ENCODE results near the gene FSIP1. TPM values are rescaled to one million over a fixed set of nuclear protein-coding genes. Genes with fewer than 3 reads are reported as not detected.

FSIP1 gene
- total RNA-seq, 6 donors from 2014 or later: 0.26 to 3.2 (median 0.79) TPM; not detected in 2

DNA sequence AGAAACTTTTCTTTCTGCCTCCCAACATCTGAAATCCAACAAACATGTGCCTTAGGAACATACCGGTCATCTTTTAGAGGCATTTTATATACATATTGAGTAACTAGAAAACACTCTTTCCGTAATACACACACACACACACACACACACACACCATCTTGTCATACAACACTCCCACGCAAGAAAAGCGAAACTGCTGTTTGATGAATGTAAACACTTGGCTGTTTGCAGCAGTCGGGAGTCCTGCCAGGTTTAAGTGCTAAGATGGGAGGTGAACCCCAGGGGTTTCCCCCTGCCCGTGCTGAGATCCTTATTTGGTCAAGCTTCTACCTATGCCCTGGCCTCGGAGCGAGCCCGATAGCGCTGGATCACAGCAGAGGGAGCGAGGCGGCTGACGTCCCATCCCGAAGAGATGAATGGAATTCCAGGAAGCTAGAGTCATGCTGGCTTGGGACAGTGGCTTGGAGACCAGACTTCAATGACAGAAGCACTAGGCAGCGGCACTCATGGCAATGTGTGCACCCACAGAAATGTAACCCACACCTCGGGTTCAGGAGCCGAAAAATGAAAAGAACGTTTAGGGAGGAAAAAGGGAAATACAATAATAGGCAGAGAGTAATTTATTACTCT is 203.0 kb downstream of the FSIP1 start:
- H3K27ac ChIP-seq: peak overlapping the region; percentile 79 to 91 (median 88)
- no peaks in the 10 kb centered on the region for H3K27me3 ChIP-seq
- peak overlapping the region in 3 of 4 donors; percentile 39 to 61 (median 53) for H3K4me3 ChIP-seq
- 13 to 18% methylated on average over 13 to 18 of the region's 18 CpGs for WGBS, 2 donors
- no peaks in the 10 kb centered on the region for H3K9me3 ChIP-seq
- H3K4me1 ChIP-seq: peaks cover 7 to 33% (median 25%) of the 10 kb centered on the region in 4 donors
- peaks cover 0 to 27% (median 5%) of the 10 kb centered on the region in 4 donors for H3K36me3 ChIP-seq
- DNase-seq (peak; percentile 50 to 74), ATAC-seq (ENCODE audit: low FRiP score in 2 of 2) (peak; percentile 44 to 58)
- TF ChIP-seq CTCF (IDR thresholded peaks at IDR 0.05) (no peak), EP300 (IDR thresholded peaks at IDR 0.05) (peak in 1 of 4 donors; percentile 14), POLR2AphosphoS5 (IDR thresholded peaks at IDR 0.05) (peak; percentile 40 to 66)

DNA sequence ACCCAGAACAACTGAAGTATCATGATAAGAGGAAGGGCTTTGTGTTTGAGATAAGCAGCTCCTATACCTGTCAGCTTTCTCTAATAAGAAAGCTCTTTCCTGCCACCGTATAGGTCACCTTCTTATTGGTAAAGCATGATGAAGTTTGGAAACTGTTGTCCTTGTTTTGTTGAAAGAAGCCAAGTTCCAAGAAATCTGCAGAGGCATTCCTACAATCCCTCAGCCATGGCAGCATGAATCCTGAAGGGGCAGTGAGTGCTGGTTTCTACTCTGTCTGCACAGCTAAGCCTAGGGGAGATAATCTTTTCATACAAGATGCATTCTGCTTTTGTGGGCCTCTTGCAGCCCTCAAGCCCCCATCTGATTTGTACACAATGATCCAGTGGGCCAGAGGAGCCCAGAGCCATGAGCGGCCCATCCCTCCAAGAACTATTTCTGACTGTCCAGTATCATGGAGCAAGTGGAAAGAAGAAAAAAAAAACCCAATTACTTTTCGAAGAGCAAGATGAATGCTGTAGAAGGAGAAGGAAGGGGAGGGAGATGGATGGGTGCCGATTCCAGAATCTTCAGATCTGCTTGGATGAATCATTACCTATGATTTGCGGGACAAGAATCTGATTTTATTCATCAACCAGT is 203.7 kb downstream of the FSIP1 start:
- Histone ChIP-seq H3K36me3 (peaks cover 0 to 20% (median 4%) of the 10 kb centered on the region in 4 donors), H3K27ac (peak overlapping the region; percentile 79 to 91 (median 88)), H3K4me3 (peak overlapping the region in 2 of 4 donors; percentile 53 to 61), H3K9me3 (no peaks in the 10 kb centered on the region), H3K27me3 (no peaks in the 10 kb centered on the region), H3K4me1 (peaks cover 7 to 32% (median 25%) of the 10 kb centered on the region in 4 donors)
- TF ChIP-seq POLR2AphosphoS5 (IDR thresholded peaks at IDR 0.05): no peak
- TF ChIP-seq CTCF (IDR thresholded peaks at IDR 0.05): no peak
- no peak for TF ChIP-seq POLR2A (IDR thresholded peaks at IDR 0.05)
- no peak for TF ChIP-seq EP300 (IDR thresholded peaks at IDR 0.05)
- ATAC-seq (ENCODE audit: low FRiP score in 2 of 2): no peak
- 54 to 59% methylated on average over 5 of the region's 5 CpGs for WGBS, 2 donors
- DNase-seq: no peak

DNA sequence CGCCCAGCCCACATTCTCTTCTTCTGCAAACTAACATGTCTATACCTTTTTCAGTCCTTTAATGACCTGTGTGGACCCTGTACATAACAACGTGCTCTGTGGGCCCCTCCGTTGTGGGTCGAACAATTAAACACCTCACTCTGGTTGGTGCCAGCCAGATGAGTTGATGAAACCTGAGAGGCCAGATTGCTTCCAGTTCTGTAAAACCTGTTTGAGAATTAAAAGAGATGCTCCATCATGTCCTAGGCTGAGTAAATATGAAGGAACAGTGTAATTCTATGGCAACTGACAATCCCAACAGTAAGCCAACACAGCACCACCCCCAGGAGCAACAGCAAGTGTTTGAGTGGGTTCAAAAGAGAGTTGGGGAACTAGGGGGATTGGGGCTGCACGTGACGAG is 207.5 kb downstream of the FSIP1 start:
- Histone ChIP-seq H3K4me1 (peaks cover 7 to 14% (median 10%) of the 10 kb centered on the region in 4 donors), H3K27ac (no peak overlapping the region), H3K36me3 (no peaks in the 10 kb centered on the region), H3K9me3 (no peaks in the 10 kb centered on the region), H3K4me3 (no peak overlapping the region), H3K27me3 (no peaks in the 10 kb centered on the region)
- TF ChIP-seq POLR2AphosphoS5 (IDR thresholded peaks at IDR 0.05): no peak
- TF ChIP-seq EP300 (IDR thresholded peaks at IDR 0.05): no peak
- no peak for TF ChIP-seq CTCF (IDR thresholded peaks at IDR 0.05)
- no peak for TF ChIP-seq POLR2A (IDR thresholded peaks at IDR 0.05)
- DNase-seq: no peak
- 93 to 94% methylated on average over 6 of the region's 6 CpGs for WGBS, 2 donors
- ATAC-seq (ENCODE audit: low FRiP score in 2 of 2): no peak

DNA sequence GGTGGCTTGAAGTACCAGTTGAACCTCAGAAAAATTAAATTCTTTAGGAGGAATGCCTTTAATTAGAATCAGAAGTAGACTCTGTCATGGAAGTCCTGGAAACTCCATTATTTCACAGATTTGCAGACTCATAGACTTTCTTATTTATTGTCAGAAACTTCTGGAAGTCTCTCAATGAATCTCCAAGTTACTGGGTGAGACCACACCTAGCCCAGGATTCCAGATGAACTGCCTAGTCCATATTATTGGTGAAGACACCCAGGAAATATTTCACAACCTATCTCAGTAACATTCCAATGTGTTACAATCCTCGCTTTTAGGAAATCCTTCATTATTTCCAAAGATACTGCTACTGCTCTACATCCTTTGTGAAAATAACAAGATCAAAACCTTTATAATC is 208.2 kb downstream of the FSIP1 start:
- ATAC-seq (ENCODE audit: low FRiP score in 2 of 2) (peak in 1 of 2 donors; percentile 73), DNase-seq (no peak)
- WGBS, 2 donors: 60 to 86% methylated on average over 1 of the region's 1 CpG
- Histone ChIP-seq H3K36me3 (no peaks in the 10 kb centered on the region), H3K27ac (no peak overlapping the region), H3K4me1 (peaks cover under 1 to 7% (median 5%) of the 10 kb centered on the region in 4 donors), H3K9me3 (no peaks in the 10 kb centered on the region), H3K4me3 (no peak overlapping the region), H3K27me3 (no peaks in the 10 kb centered on the region)
- TF ChIP-seq CTCF (IDR thresholded peaks at IDR 0.05) (no peak), EP300 (IDR thresholded peaks at IDR 0.05) (no peak), POLR2AphosphoS5 (IDR thresholded peaks at IDR 0.05) (no peak), POLR2A (IDR thresholded peaks at IDR 0.05) (no peak)

Data from upper lobe of left lung (tissue), 6 donors.